Measurements from ENCODE around the gene PPARA. TPM values are rescaled to one million over a fixed set of nuclear protein-coding genes. Genes with fewer than 3 reads are reported as not detected.

The PPARA gene
- total and polyA plus RNA-seq, 2 donors, result 3.6 to 4.5 TPM

DNA sequence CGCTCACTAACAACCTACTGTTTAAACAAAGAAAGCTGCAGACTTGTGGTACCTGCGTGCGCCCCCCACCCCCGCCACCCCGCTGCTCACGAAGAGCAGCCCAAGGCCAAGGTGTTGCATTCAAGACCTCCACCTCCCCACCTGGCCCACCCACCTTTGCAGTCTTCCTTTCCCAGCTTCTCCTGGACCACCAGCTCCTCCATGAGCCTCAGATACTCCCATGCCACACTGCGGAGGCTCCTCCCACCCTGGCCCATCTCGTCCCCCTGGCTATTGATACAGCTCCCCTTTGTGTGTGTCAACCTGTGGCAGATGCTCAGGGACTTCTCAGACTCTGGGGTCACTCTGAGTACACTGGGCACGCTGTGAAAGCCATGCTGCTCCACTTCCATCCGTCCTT is 95.9 kb downstream of the PPARA start:
- no peak for DNase-seq (ENCODE audit: low read depth in 6 of 9, low spot score in 9 of 9)
- Histone ChIP-seq H3K4me1 (ENCODE audit: control insufficient read depth in 2 of 2, insufficient read depth in 2 of 2, low read length in 2 of 2) (peaks cover 27 to 51% of the 10 kb centered on the region in 2 donors), H3K27ac (ENCODE audit: low read depth in 1 of 2, low read length in 1 of 2) (no peak overlapping the region), H3K4me3 (ENCODE audit: low read length in 2 of 2) (no peak overlapping the region), H3K27me3 (ENCODE audit: control insufficient read depth in 2 of 2, insufficient read depth in 1 of 2, low read length in 1 of 2) (peaks cover 0 to 6% of the 10 kb centered on the region in 2 donors), H3K9me3 (ENCODE audit: control insufficient read depth in 2 of 2, insufficient read depth in 1 of 2, low read length in 1 of 2) (no peaks in the 10 kb centered on the region), H3K36me3 (ENCODE audit: control insufficient read depth in 2 of 2, insufficient read depth in 2 of 2, low read length in 1 of 2) (peaks cover 11 to 13% of the 10 kb centered on the region in 2 donors)
- WGBS, result 97% methylated on average over 10 of the region's 10 CpGs

DNA sequence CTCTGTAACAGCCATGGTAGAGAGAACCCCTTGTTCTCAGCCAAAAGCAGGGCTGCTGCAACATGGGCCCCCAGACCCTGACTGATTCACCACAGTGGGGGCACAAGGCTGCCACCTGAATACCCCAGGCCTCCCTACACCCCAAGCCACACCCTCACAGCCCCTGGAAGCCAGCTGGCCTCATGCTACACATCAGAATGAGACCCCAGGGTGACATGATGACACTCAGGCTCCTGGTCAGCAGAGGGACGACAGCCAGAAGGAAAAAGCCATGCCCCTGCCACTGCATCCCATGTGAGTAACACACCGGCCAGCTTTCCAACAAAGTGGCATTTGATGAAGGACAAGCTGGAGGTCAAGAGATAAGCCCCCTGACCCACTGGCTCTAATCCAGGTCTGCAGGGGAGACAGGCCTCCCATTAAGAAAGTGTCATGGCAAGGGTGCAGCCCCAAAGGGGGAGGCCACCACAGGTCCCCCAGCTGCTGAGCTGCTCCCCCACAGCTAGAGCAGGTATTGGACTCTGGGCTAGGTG is 97.2 kb downstream of the PPARA start:
- 99% methylated on average over 2 of the region's 2 CpGs for WGBS
- H3K27me3 ChIP-seq (ENCODE audit: control insufficient read depth in 2 of 2, insufficient read depth in 1 of 2, low read length in 1 of 2), result peaks cover 0 to 6% of the 10 kb centered on the region in 2 donors
- peaks cover 11 to 13% of the 10 kb centered on the region in 2 donors for H3K36me3 ChIP-seq (ENCODE audit: control insufficient read depth in 2 of 2, insufficient read depth in 2 of 2, low read length in 1 of 2)
- H3K4me1 ChIP-seq (ENCODE audit: control insufficient read depth in 2 of 2, insufficient read depth in 2 of 2, low read length in 2 of 2), result peaks cover 26 to 45% of the 10 kb centered on the region in 2 donors
- H3K27ac ChIP-seq (ENCODE audit: low read depth in 1 of 2, low read length in 1 of 2), result no peak overlapping the region
- no peaks in the 10 kb centered on the region for H3K9me3 ChIP-seq (ENCODE audit: control insufficient read depth in 2 of 2, insufficient read depth in 1 of 2, low read length in 1 of 2)
- H3K4me3 ChIP-seq (ENCODE audit: low read length in 2 of 2), result no peak overlapping the region
- DNase-seq (ENCODE audit: low read depth in 6 of 9, low spot score in 9 of 9), result no peak

DNA sequence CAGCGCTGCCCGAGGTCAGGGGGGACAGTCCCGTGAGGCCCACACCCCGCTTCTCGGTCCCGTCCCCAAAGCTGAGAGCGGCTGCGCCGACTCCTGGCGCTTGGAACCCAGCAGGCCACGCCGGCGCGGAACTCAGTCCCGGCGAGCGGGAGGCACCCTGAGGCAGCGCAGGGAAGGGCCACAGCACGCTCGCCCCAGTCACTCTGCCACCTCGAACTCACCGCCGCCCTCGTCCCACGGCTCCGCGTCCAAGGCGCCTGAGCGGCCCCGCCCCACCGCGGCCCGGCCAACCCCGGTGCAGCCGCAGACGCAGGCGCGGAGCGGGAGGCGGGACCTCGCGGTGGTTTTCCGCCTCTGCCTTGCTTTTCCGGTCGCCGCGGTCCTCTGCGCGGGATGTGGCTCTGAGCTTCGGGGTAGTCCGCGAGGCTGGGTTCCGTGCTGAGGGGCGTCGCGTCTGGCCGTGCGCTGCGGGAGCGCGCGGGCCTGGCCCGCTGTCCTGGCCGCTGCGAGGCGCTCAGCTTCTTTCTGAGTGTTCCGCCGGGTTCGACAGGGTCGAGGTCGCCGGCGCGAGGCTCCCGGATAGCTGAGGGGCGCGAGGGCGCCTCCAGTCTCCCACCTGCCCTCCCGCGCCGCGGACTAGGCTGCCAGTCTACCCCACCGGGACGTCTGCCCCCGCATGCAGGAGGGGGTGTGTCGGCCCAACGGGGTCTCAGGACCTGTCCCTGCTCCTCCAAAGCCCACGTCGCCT is 99.9 kb downstream of the PPARA start, which contains the start of gene CDPF1:
CDPF1 (minus strand) TSS at position 259 of the 748 bp plus-strand sequence. CDS start 2,009 bp downstream, outside the sequence.
- peaks cover 15 to 26% of the 10 kb centered on the region in 2 donors for H3K4me1 ChIP-seq (ENCODE audit: control insufficient read depth in 2 of 2, insufficient read depth in 2 of 2, low read length in 2 of 2)
- peak within 1 kb of the TSS; percentile 61 to 83 for H3K27ac ChIP-seq (ENCODE audit: low read depth in 1 of 2, low read length in 1 of 2)
- peak; percentile 56 to 91 (median 74) for DNase-seq (ENCODE audit: low read depth in 6 of 9, low spot score in 9 of 9)
- H3K4me3 ChIP-seq (ENCODE audit: low read length in 2 of 2), result peak within 1 kb of the TSS; percentile 55 to 78
- peaks cover 0 to 6% of the 10 kb centered on the region in 2 donors for H3K27me3 ChIP-seq (ENCODE audit: control insufficient read depth in 2 of 2, insufficient read depth in 1 of 2, low read length in 1 of 2)
- H3K9me3 ChIP-seq (ENCODE audit: control insufficient read depth in 2 of 2, insufficient read depth in 1 of 2, low read length in 1 of 2), result no peaks in the 10 kb centered on the region
- peaks cover 0 to 3% of the 10 kb centered on the region in 2 donors for H3K36me3 ChIP-seq (ENCODE audit: control insufficient read depth in 2 of 2, insufficient read depth in 2 of 2, low read length in 1 of 2)
- WGBS, result under 1% methylated on average over 89 of the region's 89 CpGs

- 8% methylated on average over 25 of the region's 25 CpGs for WGBS
- Histone ChIP-seq H3K9me3 (ENCODE audit: control insufficient read depth in 2 of 2, insufficient read depth in 1 of 2, low read length in 1 of 2) (no peaks in the 10 kb centered on the region), H3K4me1 (ENCODE audit: control insufficient read depth in 2 of 2, insufficient read depth in 2 of 2, low read length in 2 of 2) (peaks cover 15 to 26% of the 10 kb centered on the region in 2 donors), H3K4me3 (ENCODE audit: low read length in 2 of 2) (peak overlapping the region; percentile 55 to 78), H3K27ac (ENCODE audit: low read depth in 1 of 2, low read length in 1 of 2) (peak overlapping the region; percentile 50 to 61), H3K27me3 (ENCODE audit: control insufficient read depth in 2 of 2, insufficient read depth in 1 of 2, low read length in 1 of 2) (peaks cover 0 to 6% of the 10 kb centered on the region in 2 donors), H3K36me3 (ENCODE audit: control insufficient read depth in 2 of 2, insufficient read depth in 2 of 2, low read length in 1 of 2) (peaks cover 0 to 3% of the 10 kb centered on the region in 2 donors)
- DNase-seq (ENCODE audit: low read depth in 6 of 9, low spot score in 9 of 9), result no peak
Observed at GRCh38 chr22:46250783-46251125, 100.4 kb downstream of the PPARA start.

GRCh38 chr22:46251266-46251665 is 100.9 kb downstream of the PPARA start:
- no peak for DNase-seq (ENCODE audit: low read depth in 6 of 9, low spot score in 9 of 9)
- Histone ChIP-seq H3K36me3 (ENCODE audit: control insufficient read depth in 2 of 2, insufficient read depth in 2 of 2, low read length in 1 of 2) (peaks cover 0 to 3% of the 10 kb centered on the region in 2 donors), H3K9me3 (ENCODE audit: control insufficient read depth in 2 of 2, insufficient read depth in 1 of 2, low read length in 1 of 2) (no peaks in the 10 kb centered on the region), H3K27ac (ENCODE audit: low read depth in 1 of 2, low read length in 1 of 2) (no peak overlapping the region), H3K27me3 (ENCODE audit: control insufficient read depth in 2 of 2, insufficient read depth in 1 of 2, low read length in 1 of 2) (peaks cover 0 to 6% of the 10 kb centered on the region in 2 donors), H3K4me1 (ENCODE audit: control insufficient read depth in 2 of 2, insufficient read depth in 2 of 2, low read length in 2 of 2) (peaks cover 15 to 26% of the 10 kb centered on the region in 2 donors), H3K4me3 (ENCODE audit: low read length in 2 of 2) (peak overlapping the region; percentile 55 to 78)
- 90% methylated on average over 7 of the region's 7 CpGs for WGBS

GRCh38 chr22:46251816-46252380 is 101.6 kb downstream of the PPARA start:
- H3K4me3 ChIP-seq (ENCODE audit: low read length in 2 of 2), result no peak overlapping the region

GRCh38 chr22:46256358-46256958 is 106.1 kb downstream of the PPARA start:
- H3K4me3 ChIP-seq (ENCODE audit: low read length in 2 of 2), result no peak overlapping the region
- WGBS, result 90% methylated on average over 8 of the region's 8 CpGs
- H3K27me3 ChIP-seq (ENCODE audit: control insufficient read depth in 2 of 2, insufficient read depth in 1 of 2, low read length in 1 of 2), result peaks cover 13 to 29% of the 10 kb centered on the region in 2 donors
- peaks cover 2 to 5% of the 10 kb centered on the region in 2 donors for H3K4me1 ChIP-seq (ENCODE audit: control insufficient read depth in 2 of 2, insufficient read depth in 2 of 2, low read length in 2 of 2)
- no peak for DNase-seq (ENCODE audit: low read depth in 6 of 9, low spot score in 9 of 9)
- no peaks in the 10 kb centered on the region for H3K9me3 ChIP-seq (ENCODE audit: control insufficient read depth in 2 of 2, insufficient read depth in 1 of 2, low read length in 1 of 2)
- H3K27ac ChIP-seq (ENCODE audit: low read depth in 1 of 2, low read length in 1 of 2), result no peak overlapping the region
- H3K36me3 ChIP-seq (ENCODE audit: control insufficient read depth in 2 of 2, insufficient read depth in 2 of 2, low read length in 1 of 2), result no peaks in the 10 kb centered on the region

More at GRCh38 chr22:46251816-46252380, 101.6 kb downstream of the PPARA start:
- H3K27me3 ChIP-seq (ENCODE audit: control insufficient read depth in 2 of 2, insufficient read depth in 1 of 2, low read length in 1 of 2), result peaks cover 0 to 6% of the 10 kb centered on the region in 2 donors
- no peak for DNase-seq (ENCODE audit: low read depth in 6 of 9, low spot score in 9 of 9)
- no peaks in the 10 kb centered on the region for H3K9me3 ChIP-seq (ENCODE audit: control insufficient read depth in 2 of 2, insufficient read depth in 1 of 2, low read length in 1 of 2)
- peaks cover 15 to 26% of the 10 kb centered on the region in 2 donors for H3K4me1 ChIP-seq (ENCODE audit: control insufficient read depth in 2 of 2, insufficient read depth in 2 of 2, low read length in 2 of 2)
- H3K27ac ChIP-seq (ENCODE audit: low read depth in 1 of 2, low read length in 1 of 2), result no peak overlapping the region
- WGBS, result 96% methylated on average over 9 of the region's 9 CpGs
- H3K36me3 ChIP-seq (ENCODE audit: control insufficient read depth in 2 of 2, insufficient read depth in 2 of 2, low read length in 1 of 2), result no peaks in the 10 kb centered on the region

GRCh38 chr22:46259374-46259773 is 109.0 kb downstream of the PPARA start:
- Histone ChIP-seq H3K4me1 (ENCODE audit: control insufficient read depth in 2 of 2, insufficient read depth in 2 of 2, low read length in 2 of 2) (peaks cover under 1 to 2% of the 10 kb centered on the region in 2 donors), H3K27ac (ENCODE audit: low read depth in 1 of 2, low read length in 1 of 2) (no peak overlapping the region), H3K27me3 (ENCODE audit: control insufficient read depth in 2 of 2, insufficient read depth in 1 of 2, low read length in 1 of 2) (peaks cover 35 to 54% of the 10 kb centered on the region in 2 donors), H3K36me3 (ENCODE audit: control insufficient read depth in 2 of 2, insufficient read depth in 2 of 2, low read length in 1 of 2) (no peaks in the 10 kb centered on the region), H3K4me3 (ENCODE audit: low read length in 2 of 2) (no peak overlapping the region), H3K9me3 (ENCODE audit: control insufficient read depth in 2 of 2, insufficient read depth in 1 of 2, low read length in 1 of 2) (peaks cover 4 to 5% of the 10 kb centered on the region in 2 donors)
- DNase-seq (ENCODE audit: low read depth in 6 of 9, low spot score in 9 of 9), result no peak
- 62% methylated on average over 12 of the region's 12 CpGs for WGBS

Measured in thymus (tissue), 11 donors.